Measurements from ENCODE around the gene COL26A1. TPM values are rescaled to one million over a fixed set of nuclear protein-coding genes. Genes with fewer than 3 reads are reported as not detected.

Gene COL26A1
- total RNA-seq, 4 donors from 2014 or later, result 0.20 to 0.30 (median 0.21) TPM; not detected in 1

DNA sequence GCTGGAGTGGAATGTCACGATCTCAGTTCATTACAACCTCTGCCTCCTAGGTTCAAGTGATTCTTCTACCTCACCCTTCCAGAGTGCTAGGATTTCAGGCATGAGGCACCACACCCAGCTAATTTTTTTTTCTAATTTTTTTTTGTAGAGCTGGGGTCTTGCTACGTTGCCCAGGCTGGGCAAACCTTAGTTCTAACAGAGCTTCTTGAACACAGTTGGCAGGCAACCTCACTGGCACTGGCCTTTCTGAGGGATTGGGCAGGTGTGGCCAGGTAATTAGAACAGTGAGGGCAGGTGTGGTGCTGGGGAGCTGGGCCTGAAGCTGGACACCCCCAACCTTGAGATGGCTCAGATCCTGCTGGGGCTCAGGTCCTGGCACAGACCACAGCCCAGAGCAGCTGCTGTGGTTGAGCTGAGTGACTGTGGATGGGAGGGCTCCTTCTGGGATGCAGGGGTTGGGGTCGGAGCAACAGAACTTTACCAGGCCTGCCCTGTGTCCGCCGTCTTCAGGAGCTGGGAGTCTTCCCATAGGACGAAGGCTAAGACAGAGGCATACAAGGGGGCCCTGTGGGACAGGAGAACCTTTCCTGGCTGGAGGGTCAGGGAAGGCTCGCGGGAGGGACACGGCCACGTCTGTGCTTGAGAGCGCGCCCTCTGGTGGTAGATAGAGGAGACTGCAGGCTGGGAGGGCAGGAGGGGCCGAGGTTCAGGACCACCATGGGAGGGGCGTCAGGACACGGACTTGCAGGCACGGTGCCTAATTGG lies 48.2 kb downstream of the COL26A1 start:
- peaks cover 0 to 4% of the 10 kb centered on the region in 2 donors for H3K27me3 ChIP-seq

GRCh38 chr7:101411508-101411874 lies 48.8 kb downstream of the COL26A1 start:
- DNase-seq (ENCODE audit: low spot score in 2 of 2), result no peak
- no peak overlapping the region for H3K27ac ChIP-seq
- TF ChIP-seq POLR2A (IDR thresholded peaks at IDR 0.05) (no peak), CTCF (IDR thresholded peaks at IDR 0.05) (peak in 1 of 5 experiments; percentile 7), EP300 (IDR thresholded peaks at IDR 0.05) (no peak)
- no peak overlapping the region for H3K4me3 ChIP-seq
- H3K27me3 ChIP-seq, result peaks cover 0 to 4% of the 10 kb centered on the region in 2 donors
- WGBS, 2 donors, result 28 to 33% methylated on average over 4 of the region's 4 CpGs
- peaks cover 0 to 25% (median 2%) of the 10 kb centered on the region in 4 donors for H3K9me3 ChIP-seq
- H3K36me3 ChIP-seq, result no peaks in the 10 kb centered on the region
- H3K4me1 ChIP-seq, result no peaks in the 10 kb centered on the region

More for the DNA sequence above, 48.2 kb downstream of the COL26A1 start:
- no peaks in the 10 kb centered on the region for H3K36me3 ChIP-seq
- H3K4me3 ChIP-seq, result no peak overlapping the region
- 15 to 20% methylated on average over 16 of the region's 16 CpGs for WGBS, 2 donors
- peaks cover 0 to 25% (median 2%) of the 10 kb centered on the region in 4 donors for H3K9me3 ChIP-seq
- no peaks in the 10 kb centered on the region for H3K4me1 ChIP-seq
- no peak for DNase-seq (ENCODE audit: low spot score in 2 of 2)
- TF ChIP-seq CTCF (IDR thresholded peaks at IDR 0.05) (peak; percentile 49 to 76 (median 63)), POLR2A (IDR thresholded peaks at IDR 0.05) (no peak), EP300 (IDR thresholded peaks at IDR 0.05) (no peak)
- H3K27ac ChIP-seq, result no peak overlapping the region

DNA sequence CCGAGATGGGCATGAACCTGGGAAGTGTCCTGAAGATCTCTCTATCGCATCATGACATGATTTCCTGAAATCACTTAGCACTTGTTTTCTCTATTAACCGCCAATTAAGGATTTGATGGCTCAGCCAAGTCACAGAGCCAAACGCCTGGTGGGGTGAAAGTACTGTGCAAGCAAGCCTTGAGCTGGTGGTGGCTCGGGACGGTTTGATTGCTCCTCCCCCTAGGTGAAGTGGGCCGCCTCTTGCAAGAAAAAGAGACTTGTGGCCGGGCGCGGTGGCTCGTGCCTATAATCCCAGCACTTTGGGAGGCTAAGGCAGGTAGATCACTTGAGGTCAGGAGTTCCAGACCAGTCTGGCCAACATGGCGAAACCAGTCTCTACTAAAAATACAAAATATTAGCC lies 50.3 kb downstream of the COL26A1 start:
- H3K4me3 ChIP-seq, result no peak overlapping the region
- H3K27ac ChIP-seq, result no peak overlapping the region
- DNase-seq (ENCODE audit: low spot score in 2 of 2), result no peak
- WGBS, 2 donors, result 85 to 87% methylated on average over 12 of the region's 12 CpGs
- no peaks in the 10 kb centered on the region for H3K4me1 ChIP-seq
- H3K9me3 ChIP-seq, result peaks cover 0 to 25% (median 2%) of the 10 kb centered on the region in 4 donors
- TF ChIP-seq EP300 (IDR thresholded peaks at IDR 0.05), result no peak
- TF ChIP-seq POLR2A (IDR thresholded peaks at IDR 0.05), result no peak
- TF ChIP-seq CTCF (IDR thresholded peaks at IDR 0.05), result no peak
- H3K27me3 ChIP-seq, result peaks cover 0 to 4% of the 10 kb centered on the region in 2 donors
- H3K36me3 ChIP-seq, result no peaks in the 10 kb centered on the region

- no peaks in the 10 kb centered on the region for H3K36me3 ChIP-seq
- no peaks in the 10 kb centered on the region for H3K9me3 ChIP-seq
- WGBS, 2 donors, result 67 to 68% methylated on average over 5 of the region's 5 CpGs
- no peak for DNase-seq (ENCODE audit: low spot score in 2 of 2)
- H3K27ac ChIP-seq, result no peak overlapping the region
- TF ChIP-seq POLR2A (IDR thresholded peaks at IDR 0.05), result no peak
- no peak for TF ChIP-seq EP300 (IDR thresholded peaks at IDR 0.05)
- TF ChIP-seq CTCF (IDR thresholded peaks at IDR 0.05), result no peak
- no peaks in the 10 kb centered on the region for H3K27me3 ChIP-seq
- no peaks in the 10 kb centered on the region for H3K4me1 ChIP-seq
- no peak overlapping the region for H3K4me3 ChIP-seq
Measured at GRCh38 chr7:101418694-101419093, 56.0 kb downstream of the COL26A1 start.

DNA sequence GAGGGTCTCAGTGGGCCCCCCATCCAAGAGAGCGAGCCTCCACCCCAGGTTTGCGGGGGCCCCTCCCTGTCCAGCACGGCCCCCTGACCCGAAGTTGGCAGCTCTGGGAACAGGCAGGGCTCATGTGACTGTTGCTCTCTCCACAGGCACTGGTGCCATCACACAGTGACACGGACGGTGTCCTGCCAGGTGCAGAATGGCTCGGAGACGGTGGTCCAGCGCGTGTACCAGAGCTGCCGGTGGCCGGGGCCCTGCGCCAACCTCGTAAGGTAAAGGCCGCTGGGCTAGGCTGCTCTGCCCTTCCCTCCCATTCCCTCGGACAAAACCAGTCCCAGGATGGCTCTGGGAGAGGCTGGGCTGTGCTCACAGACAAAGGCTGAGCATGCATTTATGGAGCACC lies 57.2 kb downstream of the COL26A1 start:
- WGBS, 2 donors, result 88 to 96% methylated on average over 6 to 16 of the region's 16 CpGs
- TF ChIP-seq CTCF (IDR thresholded peaks at IDR 0.05) (no peak), EP300 (IDR thresholded peaks at IDR 0.05) (no peak), POLR2A (IDR thresholded peaks at IDR 0.05) (no peak)
- Histone ChIP-seq H3K27me3 (no peaks in the 10 kb centered on the region), H3K36me3 (no peaks in the 10 kb centered on the region), H3K4me3 (no peak overlapping the region), H3K9me3 (no peaks in the 10 kb centered on the region), H3K4me1 (no peaks in the 10 kb centered on the region), H3K27ac (no peak overlapping the region)
- DNase-seq (ENCODE audit: low spot score in 2 of 2), result no peak
